GM19395 (cell line): ENCODE results near the gene CCDC71.

Experiments
- ATAC-seq: cut with Tn5 transposase; IDR thresholded peaks from one replicate; pipeline ENCODE4 v1.9.1; 2021; ENCODE audit warnings: mild to moderate bottlenecking, moderate library complexity; ENCODE audit not compliant: unreplicated experiment

The CCDC71 gene

GRCh38 chr3:49171119-49171774 lies 5.1 kb upstream of the CCDC71 start, which contains the start of gene KLHDC8B:
TSS of gene KLHDC8B (plus strand) at chr3:49171598. CDS start at chr3:49172770, 1,172 bp downstream.
- ATAC-seq = no peak

DNA sequence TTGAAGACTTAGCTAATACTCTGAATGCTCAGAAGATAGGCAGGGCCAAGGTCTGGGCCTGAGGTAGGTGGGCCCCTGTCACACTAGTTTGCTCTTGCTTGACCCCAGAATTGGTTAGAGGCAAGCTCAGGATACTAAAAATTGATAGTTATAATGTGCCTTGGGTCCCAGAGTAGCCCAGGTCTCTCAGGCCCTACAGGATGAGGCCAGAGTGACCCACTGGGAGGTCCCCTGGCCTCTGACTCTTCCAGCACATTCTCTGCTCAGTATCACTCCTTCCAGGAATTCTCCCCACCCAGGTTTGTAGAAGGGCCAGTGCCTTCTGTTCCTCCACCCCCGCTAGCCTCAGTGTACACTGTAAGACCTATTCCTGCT lies 4.6 kb upstream of the CCDC71 start:
- ATAC-seq = no peak

DNA sequence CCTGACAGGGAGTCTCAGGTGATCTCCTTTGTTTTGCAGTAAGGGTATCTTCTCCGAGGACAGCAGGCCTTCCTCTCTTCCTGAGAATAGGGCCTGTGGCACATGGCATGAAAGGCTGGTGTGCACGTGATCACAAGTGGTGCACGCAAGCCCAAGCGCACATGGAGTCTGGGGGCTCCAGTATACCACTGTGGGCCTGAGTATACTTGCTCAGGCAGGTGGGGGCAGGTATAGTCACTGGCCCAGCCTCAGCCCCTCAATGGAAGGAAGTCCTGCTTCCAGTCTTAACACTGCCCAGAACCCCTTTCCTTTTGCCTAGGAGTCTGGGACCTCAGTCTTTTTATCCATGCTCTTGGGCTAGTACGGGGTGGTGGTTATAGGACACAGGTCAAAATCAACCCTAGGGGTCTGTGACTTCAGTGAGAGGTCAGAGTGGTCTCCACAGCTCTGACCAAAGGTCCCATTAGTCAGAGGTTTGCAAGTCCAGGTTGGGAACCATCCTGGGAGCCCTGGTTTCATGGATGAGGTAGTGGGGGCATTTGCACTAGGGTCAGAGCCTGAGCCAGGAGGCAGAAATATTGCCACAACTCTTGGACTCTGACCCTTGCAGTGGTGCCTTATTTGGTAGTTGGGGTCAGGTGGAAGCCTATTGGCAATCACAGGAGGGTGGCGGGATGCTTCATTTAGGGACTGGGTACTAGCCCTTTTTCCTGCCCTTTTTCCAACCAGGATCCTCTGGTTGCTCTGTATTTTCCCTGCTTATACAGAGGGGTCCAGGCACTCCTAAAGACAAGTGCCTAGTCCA lies 823 bp upstream of the CCDC71 start:
- ATAC-seq = no peak

DNA sequence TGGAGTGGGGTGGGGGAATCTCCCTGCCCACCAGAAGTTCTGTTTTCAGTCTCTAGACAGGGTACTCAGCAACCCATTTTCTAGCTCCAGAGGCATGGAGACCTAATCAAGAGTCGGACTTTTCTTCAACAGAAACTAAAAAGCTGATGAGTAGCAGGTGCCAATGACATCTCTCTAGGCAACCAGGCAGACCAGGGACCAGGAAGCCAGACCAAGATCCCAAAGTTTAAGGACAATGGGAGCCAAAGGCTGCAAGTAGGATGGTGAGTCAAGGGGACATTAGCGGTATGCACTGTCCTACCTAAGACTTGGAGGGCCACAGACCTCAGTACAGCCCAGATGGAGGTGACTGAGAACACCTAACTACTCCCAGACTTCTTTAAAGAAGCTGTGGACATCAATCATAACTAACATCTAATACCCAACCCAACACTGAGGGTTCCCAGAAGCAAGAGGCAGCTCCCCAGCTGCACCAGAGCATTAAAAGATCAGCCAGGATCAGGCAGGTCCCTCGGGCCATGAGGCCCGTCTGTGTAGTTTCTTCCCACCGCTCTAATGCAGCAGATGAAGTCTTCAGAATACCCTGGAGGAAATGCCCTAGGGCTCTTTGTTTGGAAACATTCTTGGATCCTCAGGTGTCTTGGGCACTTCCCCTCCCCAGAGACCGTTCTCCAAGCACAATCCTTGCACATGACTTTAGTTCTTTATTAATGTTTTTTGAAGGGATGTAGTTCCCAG lies 979 bp downstream of the CCDC71 start:
- no peak for ATAC-seq

GRCh38 chr3:49163609-49164008 lies 2.5 kb downstream of the CCDC71 start:
- no peak for ATAC-seq

DNA sequence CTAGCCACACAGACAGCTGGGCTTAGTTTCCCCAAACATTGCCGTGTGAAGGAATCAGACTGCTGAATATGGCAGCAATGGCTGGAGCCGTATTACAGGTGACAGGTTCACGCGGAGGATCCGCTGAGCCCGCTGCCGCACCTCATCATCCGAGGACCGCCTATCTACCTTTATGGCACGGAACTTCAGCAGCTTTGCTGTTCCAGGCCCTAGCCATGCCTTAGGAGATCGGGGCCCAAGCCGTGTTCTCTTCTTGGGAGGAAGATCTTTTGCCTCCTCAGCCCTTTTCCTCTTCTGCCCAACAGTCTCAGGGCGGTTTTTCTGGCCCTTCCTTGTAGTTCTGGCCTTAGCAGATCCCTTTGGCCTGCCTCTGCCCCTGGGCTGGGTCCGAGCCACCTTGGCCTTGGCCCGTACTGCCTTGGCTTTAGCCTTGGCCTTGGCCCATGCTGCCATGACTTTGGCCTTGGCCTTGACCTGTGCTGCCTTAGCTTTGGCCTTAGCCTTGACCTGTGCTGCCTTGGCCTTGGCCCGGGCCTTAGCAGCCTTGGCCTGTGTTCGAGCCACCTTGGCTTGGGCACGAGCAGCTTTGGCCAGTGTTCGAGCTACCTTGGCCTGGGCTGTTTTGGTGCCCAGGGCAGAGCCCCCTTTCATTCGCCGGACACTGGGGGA lies 3.2 kb downstream of the CCDC71 start:
- no peak for ATAC-seq

DNA sequence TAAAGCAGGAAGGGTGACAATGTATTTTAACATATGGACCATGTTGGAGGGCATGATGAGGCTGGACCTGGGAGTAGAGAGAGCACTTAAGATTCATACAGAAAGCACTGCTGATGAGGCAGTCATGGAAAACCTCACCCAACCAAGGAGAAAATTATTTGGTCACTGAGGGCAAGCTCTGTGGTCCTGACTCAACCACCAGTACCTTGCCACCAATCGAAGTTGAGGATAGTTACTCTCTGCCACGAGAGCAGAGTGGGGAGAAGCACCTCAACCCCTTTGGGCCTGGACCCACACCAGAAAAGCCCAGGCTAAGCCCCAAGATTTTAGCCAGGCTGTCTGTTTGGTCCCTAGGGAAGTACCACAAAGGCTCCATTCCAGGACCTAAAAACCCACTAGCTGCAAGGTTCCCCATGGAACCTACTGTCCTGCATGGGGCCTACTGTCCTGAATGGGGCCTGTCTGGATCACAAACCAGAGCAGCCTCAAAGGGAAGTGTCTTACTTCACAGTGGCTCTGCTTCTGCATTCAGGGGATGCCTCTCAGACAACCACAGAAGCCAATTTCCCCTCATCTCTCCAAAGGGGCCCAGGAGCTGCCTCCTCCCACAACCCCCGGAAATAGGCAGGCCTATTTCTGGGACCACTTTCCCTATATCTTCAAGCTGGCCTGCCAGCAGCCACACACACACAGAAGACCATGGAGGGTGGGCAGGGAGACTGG lies 4.2 kb downstream of the CCDC71 start:
- no peak for ATAC-seq

- no peak for ATAC-seq
Measured at GRCh38 chr3:49161197-49161596, 4.9 kb downstream of the CCDC71 start.

GRCh38 chr3:49158792-49159191 lies 7.3 kb downstream of the CCDC71 start:
- ATAC-seq = no peak

GRCh38 chr3:49158103-49158709 lies 7.9 kb downstream of the CCDC71 start:
- ATAC-seq = no peak

- ATAC-seq = no peak
Measured at GRCh38 chr3:49157289-49157688, 8.8 kb downstream of the CCDC71 start.

DNA sequence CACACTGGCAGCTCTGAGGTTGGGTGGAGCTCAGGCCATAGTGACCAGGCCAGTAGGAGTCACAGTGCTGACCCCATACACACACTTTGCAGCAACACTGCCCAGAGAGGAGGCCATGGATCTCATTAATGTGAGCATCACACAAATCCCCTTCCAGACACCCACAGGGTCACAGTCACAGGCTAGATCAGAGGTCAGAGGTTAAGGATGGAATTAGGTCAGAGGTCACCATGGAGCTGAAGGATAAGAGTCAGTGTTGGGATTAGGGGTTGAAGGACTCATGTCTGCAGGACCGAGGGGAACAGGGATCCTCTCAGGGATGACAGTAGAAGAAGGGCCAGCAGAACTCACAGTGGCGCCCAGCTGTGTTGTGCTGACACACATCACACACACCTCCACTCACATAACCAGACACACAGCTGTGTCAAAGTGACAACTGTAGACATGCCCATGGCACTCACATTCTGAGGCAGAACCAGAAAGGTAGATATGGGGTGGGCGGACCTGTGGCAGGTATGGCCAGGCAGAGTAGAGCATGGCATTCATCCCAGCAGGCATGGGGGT lies 12.7 kb downstream of the CCDC71 start:
- no peak for ATAC-seq

- ATAC-seq = no peak
Measured at GRCh38 chr3:49151610-49152009, 14.5 kb downstream of the CCDC71 start.

GRCh38 chr3:49148159-49148558 lies 18.0 kb downstream of the CCDC71 start:
- ATAC-seq = no peak

- ATAC-seq = no peak
Measured at GRCh38 chr3:49140080-49140479, 26.1 kb downstream of the CCDC71 start.

DNA sequence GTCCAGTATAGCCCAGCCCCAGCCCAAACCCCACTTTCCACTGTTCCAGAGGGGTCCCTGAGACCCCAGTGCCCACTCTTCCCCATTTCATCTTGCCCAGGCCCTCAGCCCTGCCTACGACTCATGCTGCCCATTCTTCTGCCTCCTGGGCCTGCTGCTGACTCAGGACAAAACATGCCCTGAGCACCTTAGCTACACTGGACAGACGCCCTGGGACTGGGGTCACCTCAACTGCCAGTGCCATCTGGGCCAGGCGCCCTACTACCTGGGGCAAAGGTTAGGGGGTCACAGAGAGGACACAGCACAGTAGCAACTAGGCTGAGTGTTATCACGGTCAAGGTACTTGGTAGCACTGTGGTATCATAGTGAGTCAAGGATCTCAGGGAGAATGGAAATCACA lies 30.6 kb downstream of the CCDC71 start:
- no peak for ATAC-seq

GRCh38 chr3:49134471-49135265 lies 31.5 kb downstream of the CCDC71 start:
- no peak for ATAC-seq

DNA sequence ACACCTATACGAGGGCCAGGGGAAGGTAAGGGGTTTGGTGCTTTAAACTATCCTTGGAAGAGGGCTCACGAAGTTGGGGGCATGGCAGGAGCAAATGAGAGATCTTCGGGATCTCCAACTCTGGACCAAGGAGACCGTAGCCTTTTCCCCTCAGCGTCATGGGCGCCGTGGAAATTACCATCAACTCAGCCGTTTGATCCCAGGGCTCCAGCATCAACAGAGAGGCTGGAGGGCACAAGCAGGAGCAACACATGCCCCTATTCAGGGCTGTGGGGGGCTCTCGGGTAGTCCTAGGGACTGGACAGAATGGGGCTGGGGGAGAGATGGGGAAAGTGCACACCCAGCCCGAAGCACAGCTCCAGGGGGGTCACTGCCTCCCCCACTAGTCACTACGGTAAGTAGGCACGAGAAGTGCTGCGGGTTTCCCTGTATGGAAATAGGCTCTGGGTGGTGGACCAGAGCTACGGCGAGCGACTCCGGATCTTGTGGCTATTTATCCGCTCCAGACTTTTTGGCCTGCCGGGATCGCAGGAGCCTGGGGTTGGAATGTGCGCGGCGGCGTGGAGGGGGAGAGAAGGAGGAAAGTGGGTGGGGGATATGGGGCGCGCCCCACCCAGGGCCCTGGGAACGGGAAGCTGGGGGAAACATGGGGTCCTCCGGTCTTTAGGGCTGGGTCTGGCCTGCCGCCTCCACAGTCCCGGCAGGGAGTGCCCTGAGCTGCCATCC lies 32.7 kb downstream of the CCDC71 start:
- no peak for ATAC-seq
